H9 (cell line): ENCODE results near the gene ICE1. TPM values are rescaled to one million over a fixed set of nuclear protein-coding genes. Genes with fewer than 3 reads are reported as not detected.

Source experiments
- DNase-seq: peaks from one replicate; pipeline ENCODE4 v3.0.0-alpha.2; 2017
- H2AFZ ChIP-seq: one replicate; pipeline ENCODE4 v1.6.1; 2013; ENCODE audit warnings: mild to moderate bottlenecking, low read length, control low read depth, moderate library complexity
- H2AK5ac ChIP-seq: 2 replicates; pipeline ENCODE4 v1.6.1; 2013; ENCODE audit warnings: low read length, control low read depth, mixed read lengths; ENCODE audit not compliant: insufficient read length
- H2BK120ac ChIP-seq: one replicate; pipeline ENCODE4 v1.6.1; 2013; ENCODE audit warnings: low read depth, mild to moderate bottlenecking, low read length, control low read depth, inconsistent platforms; ENCODE audit not compliant: poor library complexity, severe bottlenecking
- H2BK12ac ChIP-seq: 2 replicates; pipeline ENCODE4 v1.6.1; 2013; ENCODE audit warnings: low read length, control low read depth, mixed read lengths, low read depth; ENCODE audit not compliant: insufficient read length
- H2BK15ac ChIP-seq: 2 replicates; pipeline ENCODE4 v1.6.1; 2013; ENCODE audit warnings: low read depth, low read length, control low read depth
- H2BK20ac ChIP-seq: one replicate; pipeline ENCODE4 v1.6.1; 2013; ENCODE audit warnings: low read depth, mild to moderate bottlenecking, low read length, control low read depth, inconsistent platforms; ENCODE audit not compliant: poor library complexity, severe bottlenecking
- H2BK5ac ChIP-seq: 2 replicates; pipeline ENCODE4 v1.6.1; 2013; ENCODE audit warnings: low read length, control low read depth, mixed read lengths; ENCODE audit not compliant: insufficient read length
- H3K14ac ChIP-seq: 2 replicates; pipeline ENCODE4 v1.6.1; 2013; ENCODE audit warnings: low read length, control low read depth; ENCODE audit not compliant: insufficient read depth
- H3K18ac ChIP-seq: 2 replicates; pipeline ENCODE4 v1.6.1; 2013; ENCODE audit warnings: low read depth, mild to moderate bottlenecking, mixed read lengths, low read length, control low read depth; ENCODE audit not compliant: insufficient read length
- H3K23ac ChIP-seq: 2 replicates; pipeline ENCODE4 v1.6.1; 2013; ENCODE audit warnings: low read length, control low read depth, mixed read lengths, low read depth; ENCODE audit not compliant: insufficient read length
- H3K23me2 ChIP-seq: 2 replicates; pipeline ENCODE4 v1.6.1; 2013; ENCODE audit warnings: low read depth, mild to moderate bottlenecking, mixed read lengths, low read length, control low read depth; ENCODE audit not compliant: insufficient read length, poor library complexity, severe bottlenecking
- H3K27ac ChIP-seq: 2 replicates; pipeline ENCODE4 v1.5.1; 2013; ENCODE audit warnings: low read length, control low read depth, mixed read lengths, low read depth; ENCODE audit not compliant: insufficient read length
- H3K27me3 ChIP-seq: 2 replicates; pipeline ENCODE4 v1.6.1; 2013; ENCODE audit warnings: low read length, control low read depth, inconsistent platforms; ENCODE audit not compliant: insufficient read depth
- H3K4ac ChIP-seq: 2 replicates; pipeline ENCODE4 v1.6.1; 2013; ENCODE audit warnings: low read depth, mild to moderate bottlenecking, control low read depth, inconsistent platforms, low read length, moderate library complexity
- H3K4me1 ChIP-seq: 2 replicates; pipeline ENCODE4 v1.6.1; 2013; ENCODE audit warnings: low read length, control low read depth, inconsistent platforms; ENCODE audit not compliant: insufficient read depth
- H3K4me2 ChIP-seq: 2 replicates; pipeline ENCODE4 v1.6.1; 2013; ENCODE audit warnings: low read length, control low read depth, mixed read lengths; ENCODE audit not compliant: insufficient read length, insufficient read depth
- H3K56ac ChIP-seq: 2 replicates; pipeline ENCODE4 v1.6.1; 2013; ENCODE audit warnings: low read depth, mild to moderate bottlenecking, mixed read lengths, low read length, control low read depth; ENCODE audit not compliant: insufficient read length
- H3K79me1 ChIP-seq: 2 replicates; pipeline ENCODE4 v1.6.1; 2013; ENCODE audit warnings: low read depth, mild to moderate bottlenecking, moderate library complexity, low read length, control low read depth, inconsistent platforms; ENCODE audit not compliant: insufficient read depth, poor library complexity, severe bottlenecking
- H3K79me2 ChIP-seq: 2 replicates; pipeline ENCODE4 v1.6.1; 2013; ENCODE audit warnings: low read length, control low read depth, inconsistent platforms; ENCODE audit not compliant: insufficient read depth
- H3K9ac ChIP-seq: 2 replicates; pipeline ENCODE4 v1.6.1; 2013; ENCODE audit warnings: low read length, control low read depth, mixed read lengths; ENCODE audit not compliant: insufficient read length; ENCODE audit errors: extremely low read depth
- H3K9me3 ChIP-seq: one replicate; pipeline ENCODE4 v1.6.1; 2013; ENCODE audit warnings: low read depth, low read length, inconsistent platforms; ENCODE audit not compliant: control insufficient read depth
- H3T11ph ChIP-seq: one replicate; pipeline ENCODE4 v1.6.1; 2013; ENCODE audit warnings: mild to moderate bottlenecking, low read length, control low read depth, inconsistent platforms
- H4K20me1 ChIP-seq: one replicate; pipeline ENCODE4 v1.6.1; 2013; ENCODE audit not compliant: control insufficient read depth, insufficient read length, insufficient read depth
- H4K5ac ChIP-seq: 2 replicates; pipeline ENCODE4 v1.6.1; 2013; ENCODE audit warnings: low read depth, mild to moderate bottlenecking, mixed read lengths, low read length, control low read depth; ENCODE audit not compliant: insufficient read length
- H4K8ac ChIP-seq: replicated peaks from 2 replicates; pipeline ENCODE4 v1.6.1; 2013; ENCODE audit warnings: low read length, control low read depth, mixed read lengths, low read depth; ENCODE audit not compliant: insufficient read length
- H4K91ac ChIP-seq: 2 replicates; pipeline ENCODE4 v1.6.1; 2013; ENCODE audit warnings: low read depth, mild to moderate bottlenecking, moderate library complexity, mixed read lengths, low read length, control low read depth; ENCODE audit not compliant: insufficient read length
- H3K27ac Mint-ChIP-seq, 3 experiments: 2 replicates in 2 of 3; 3 replicates in 1 of 3; pipeline ENCODE4 v1.8.0; 2020 to 2021; ENCODE audit warnings: mixed read lengths in 3 of 3, mild to moderate bottlenecking in 1 of 3, moderate library complexity in 1 of 3
- H3K27me3 Mint-ChIP-seq: 2 replicates; pipeline ENCODE4 v1.8.0; 2021; ENCODE audit warnings: low read depth, mild to moderate bottlenecking, moderate library complexity, mixed read lengths
- H3K36me3 Mint-ChIP-seq, 3 experiments: 2 replicates in 2 of 3; 3 replicates in 1 of 3; pipeline ENCODE4 v1.8.0; 2020 to 2021; ENCODE audit warnings: low read depth in 3 of 3, mixed read lengths in 3 of 3; ENCODE audit not compliant: insufficient read depth in 1 of 3
- H3K4me1 Mint-ChIP-seq, 2 experiments: 2 replicates each; pipeline ENCODE4 v1.8.0; 2020; ENCODE audit warnings: mixed read lengths in 2 of 2
- H3K4me3 Mint-ChIP-seq, 2 experiments: 2 replicates in 1 of 2; 3 replicates in 1 of 2; pipeline ENCODE4 v1.8.0; 2020 to 2021; ENCODE audit warnings: mild to moderate bottlenecking in 2 of 2, mixed read lengths in 2 of 2, moderate library complexity in 1 of 2
- H3K9me3 Mint-ChIP-seq, 2 experiments: 2 replicates in 1 of 2; 3 replicates in 1 of 2; pipeline ENCODE4 v1.8.0; 2020; ENCODE audit warnings: mild to moderate bottlenecking in 2 of 2, mixed read lengths in 2 of 2, moderate library complexity in 1 of 2
- CTCF ChIP-seq: fragments of 200-600 bp; sonication (generic); conservative IDR thresholded peaks from 3 replicates; pipeline ENCODE4 v1.8.0; 2021; ENCODE audit warnings: antibody characterized with exemption, mild to moderate bottlenecking
- WGBS: extraction: QIAGEN DNeasy Blood & Tissue Kit; methylation state at CpG from one replicate; pipeline ENCODE4 v1.1.7; 2013; ENCODE audit warnings: missing lambda C conversion rate, low lambda C conversion rate, mixed read lengths; ENCODE audit not compliant: insufficient read length; ENCODE audit errors: extremely low coverage; 5-methylcytosine and 5-hydroxymethylcytosine counted together
- total RNA-seq: library from RNA; stranded (reverse); gene quantifications from 2 replicates; pipeline ENCODE4 v1.2.1, GENCODE V29; 2021

Gene ICE1
- total RNA-seq, 1 experiment from 2014 or later: 45.1 TPM

DNA sequence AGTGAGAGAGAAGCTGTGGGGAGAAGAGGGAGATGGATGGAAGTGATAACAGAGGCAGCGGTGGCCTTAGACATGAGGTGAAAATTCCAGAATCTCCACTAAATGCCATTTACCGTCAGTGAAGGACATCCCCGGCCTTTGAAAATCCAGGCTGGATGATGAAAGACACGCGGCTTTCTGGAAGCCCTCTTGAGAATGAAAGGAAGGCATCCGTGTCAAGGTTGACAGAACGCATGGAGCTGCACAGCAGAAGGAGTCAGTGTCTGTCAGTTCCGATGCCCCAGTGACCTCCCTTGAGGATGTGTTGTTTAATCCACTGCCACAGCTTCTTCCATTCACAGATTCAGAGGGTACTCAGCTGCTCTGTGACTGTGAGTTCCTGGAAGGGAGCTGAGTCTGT, 114.9 kb downstream of the ICE1 start:
- Histone ChIP-seq H4K20me1 (no peaks in the 10 kb centered on the region), H2BK20ac (no peak overlapping the region), H2AK5ac (no peak overlapping the region), H2BK12ac (no peak overlapping the region), H3K23me2 (no peaks in the 10 kb centered on the region), H3K4me2 (no peak overlapping the region), H3K9me3 (no peaks in the 10 kb centered on the region), H3K4ac (no peak overlapping the region), H3K18ac (no peak overlapping the region), H2BK15ac (no peak overlapping the region), H3K14ac (no peak overlapping the region), H3K56ac (no peak overlapping the region), H2AFZ (no peak overlapping the region), H3K27me3 (no peaks in the 10 kb centered on the region), H3K9ac (no peak overlapping the region), H4K5ac (no peak overlapping the region), H3K79me1 (no peaks in the 10 kb centered on the region), H4K8ac (no peak overlapping the region), H2BK120ac (no peak overlapping the region), H3K27ac (no peak overlapping the region), H3K79me2 (no peaks in the 10 kb centered on the region), H3K4me1 (peaks cover 6% of the 10 kb centered on the region), H2BK5ac (no peak overlapping the region), H3T11ph (no peak overlapping the region), H3K23ac (no peak overlapping the region), H4K91ac (no peak overlapping the region)
- Mint-ChIP-seq H3K9me3 (peaks cover 0 to 8% of the 10 kb centered on the region in 2 experiments; a peak in 3 of 5 replicates), H3K27me3 (peaks cover 13% of the 10 kb centered on the region), H3K4me3 (no peak overlapping the region), H3K36me3 (no peaks in the 10 kb centered on the region; a peak in 1 of 7 replicates), H3K27ac (peak overlapping the region in 2 of 3 experiments; percentile 13 to 17; a peak in 2 of 7 replicates), H3K4me1 (peaks cover 33 to 44% of the 10 kb centered on the region in 2 experiments)
- TF ChIP-seq CTCF: no peak
- no peak for DNase-seq
- no CpG with 5 or more reads among the region's 8 CpGs for WGBS
